Measurements from ENCODE around the gene EFHC1. TPM values are rescaled to one million over a fixed set of nuclear protein-coding genes. Genes with fewer than 3 reads are reported as not detected.
A peak's percentile ranks its signal among the peaks of the same experiment; 100 is the strongest.

EFHC1 gene
- total RNA-seq, 8 experiments from 2014 or later: 15.5 to 74.2 (median 32.0) TPM

DNA sequence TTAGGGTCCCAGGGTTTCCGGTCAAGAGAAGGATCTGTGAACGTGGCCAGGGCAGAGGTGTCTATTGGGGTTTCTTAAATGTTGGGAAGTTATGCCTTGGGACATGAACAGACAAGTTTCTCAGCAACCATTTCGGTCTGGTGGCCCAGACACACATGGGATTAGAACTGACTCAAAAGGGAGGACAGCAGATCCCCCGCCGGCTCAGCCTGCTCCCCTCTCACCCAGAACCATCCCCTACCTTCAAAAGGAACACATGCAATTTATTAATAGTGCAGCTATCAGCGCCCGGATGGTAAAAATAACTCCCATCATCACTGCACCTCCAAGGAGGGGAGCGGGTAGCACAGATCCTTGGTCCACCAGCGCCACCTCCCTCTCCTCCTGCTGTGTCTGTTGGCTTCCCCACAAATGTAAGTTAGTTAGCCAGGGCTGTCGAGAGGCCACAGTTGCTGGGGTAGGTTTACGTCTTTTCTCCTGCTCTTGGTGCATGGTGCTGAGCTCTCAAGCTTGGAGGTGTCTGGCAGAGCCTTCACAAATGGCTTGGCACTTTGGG is 79.6 kb downstream of the EFHC1 start:
- H3K27ac ChIP-seq: no peak overlapping the region
- peaks cover 0 to 2% of the 10 kb centered on the region in 2 donors for H3K4me1 ChIP-seq (replicated peaks in 1 of 2)
- no peak for ATAC-seq (replicated peaks in 6 of 8)
- in situ Hi-C loops (cut with MboI; ENCODE audit: low pct_unique_long_range_greater_than_20kb in 2 of 9, low sequenced_read_pairs in 9 of 9, unreplicated experiment in 9 of 9): no loop called here
- 20 to 100% (median 93%) methylated on average over 1 to 7 of the region's 11 CpGs; no CpG with 5 or more reads in 1 of the 10 experiments for WGBS, 10 experiments
- H3K4me3 ChIP-seq: no peak overlapping the region

- Histone ChIP-seq H3K4me3 (no peak overlapping the region), H3K4me1 (replicated peaks in 1 of 2) (peaks cover 0 to 2% of the 10 kb centered on the region in 2 donors), H3K27ac (no peak overlapping the region)
- in situ Hi-C loops (cut with MboI; ENCODE audit: low pct_unique_long_range_greater_than_20kb in 2 of 9, low sequenced_read_pairs in 9 of 9, unreplicated experiment in 9 of 9): no loop called here
- no peak for ATAC-seq (replicated peaks in 6 of 8)
- 40 to 100% (median 66%) methylated on average over 1 to 6 of the region's 9 CpGs; no CpG with 5 or more reads in 3 of the 10 experiments for WGBS, 10 experiments
These were observed 80.3 kb downstream of the EFHC1 start for GRCh38 chr6:52500238-52501129.

GRCh38 chr6:52502306-52503029 is 82.3 kb downstream of the EFHC1 start:
- no peak for ATAC-seq (replicated peaks in 6 of 8)
- 82 to 100% (median 98%) methylated on average over 1 to 15 of the region's 20 CpGs; no CpG with 5 or more reads in 2 of the 10 experiments for WGBS, 10 experiments
- Histone ChIP-seq H3K4me3 (no peak overlapping the region), H3K27ac (no peak overlapping the region), H3K4me1 (replicated peaks in 1 of 2) (peaks cover 0 to 2% of the 10 kb centered on the region in 2 donors)
- in situ Hi-C loops (cut with MboI; ENCODE audit: low pct_unique_long_range_greater_than_20kb in 2 of 9, low sequenced_read_pairs in 9 of 9, unreplicated experiment in 9 of 9): no loop called here

DNA sequence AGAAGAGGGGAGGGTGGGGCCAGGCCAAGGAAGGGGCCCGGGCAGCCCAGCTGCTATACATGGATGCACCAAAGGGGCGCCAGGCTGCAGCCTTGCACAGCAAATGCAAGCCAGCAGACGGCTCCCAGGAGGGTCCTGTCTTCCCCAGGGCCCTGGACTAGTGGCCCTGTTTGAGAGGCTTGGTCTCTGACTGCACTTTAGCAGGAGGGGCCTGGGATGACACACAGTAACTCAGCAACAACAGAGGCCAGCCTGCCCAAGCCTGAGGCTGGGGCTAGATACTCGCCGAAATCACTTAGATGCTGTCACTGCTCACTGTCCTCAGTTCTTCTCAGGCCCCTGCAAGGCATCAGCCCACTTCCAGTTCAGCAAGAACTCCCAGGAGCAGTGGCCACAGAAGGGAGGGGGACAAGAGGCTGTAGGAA is 83.2 kb downstream of the EFHC1 start:
- in situ Hi-C loops (cut with MboI; ENCODE audit: low pct_unique_long_range_greater_than_20kb in 2 of 9, low sequenced_read_pairs in 9 of 9, unreplicated experiment in 9 of 9): no loop called here
- WGBS, 10 experiments: 20 to 100% (median 33%) methylated on average over 2 to 3 of the region's 5 CpGs; no CpG with 5 or more reads in 7 of the 10 experiments
- peak; percentile 4 to 77 (median 52) for ATAC-seq (replicated peaks in 6 of 8)

DNA sequence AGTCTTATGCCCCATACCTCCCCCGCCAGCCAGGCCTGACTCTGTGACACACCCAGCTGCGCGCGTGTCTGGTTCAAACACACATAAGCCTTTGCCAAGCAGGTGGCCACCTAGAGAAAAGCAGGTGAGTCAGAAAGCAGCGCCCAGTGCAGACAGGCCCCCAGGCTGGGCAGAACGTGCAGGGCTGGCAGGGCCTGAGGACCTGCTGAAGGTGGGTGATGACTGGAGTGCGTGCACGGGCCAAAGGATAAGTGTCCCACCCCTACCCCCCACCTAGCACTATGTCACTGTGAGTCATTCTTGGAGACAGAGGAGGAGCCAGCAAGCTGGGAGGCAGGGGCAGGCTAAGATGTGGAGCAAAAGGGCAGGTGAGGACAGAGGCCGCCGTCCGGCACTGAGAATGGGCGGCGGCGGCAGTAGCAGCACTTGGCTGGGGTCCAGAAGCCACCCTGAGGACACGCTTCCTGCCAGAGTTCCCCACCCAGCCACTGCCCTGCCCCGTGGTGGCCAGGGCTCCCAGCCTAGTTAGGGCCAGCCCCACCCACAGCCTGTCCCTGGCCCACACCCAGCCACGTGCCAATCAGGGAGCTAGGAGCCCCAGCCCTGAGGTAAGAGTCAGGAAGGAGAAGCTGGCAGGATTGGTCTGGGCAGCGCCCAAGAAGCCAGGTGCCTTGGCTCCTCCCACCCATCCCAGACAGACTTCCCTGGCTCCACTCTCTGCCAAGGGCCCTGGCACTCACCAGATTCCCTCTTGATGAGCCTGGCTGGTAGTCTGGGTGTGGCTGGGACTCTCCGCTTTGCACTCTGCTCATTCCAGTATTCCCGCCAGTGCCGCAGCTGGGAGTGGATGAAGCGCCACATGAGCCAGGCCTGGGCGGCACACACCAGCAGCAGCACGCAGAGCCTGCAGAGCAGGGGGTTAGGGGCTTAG is 84.0 kb downstream of the EFHC1 start:
- in situ Hi-C loops (cut with MboI; ENCODE audit: low pct_unique_long_range_greater_than_20kb in 2 of 9, low sequenced_read_pairs in 9 of 9, unreplicated experiment in 9 of 9): no loop called here
- Histone ChIP-seq H3K27ac (no peak overlapping the region), H3K4me3 (no peak overlapping the region), H3K4me1 (replicated peaks in 1 of 2) (peaks cover 0 to 2% of the 10 kb centered on the region in 2 donors)
- 0 to 100% (median 44%) methylated on average over 1 to 5 of the region's 24 CpGs; no CpG with 5 or more reads in 6 of the 10 experiments for WGBS, 10 experiments
- peak; percentile 69 to 92 (median 75) for ATAC-seq (replicated peaks in 6 of 8)

More for the DNA sequence above, 83.2 kb downstream of the EFHC1 start:
- H3K4me1 ChIP-seq (replicated peaks in 1 of 2): peaks cover 0 to 2% of the 10 kb centered on the region in 2 donors
- H3K4me3 ChIP-seq: no peak overlapping the region
- no peak overlapping the region for H3K27ac ChIP-seq

DNA sequence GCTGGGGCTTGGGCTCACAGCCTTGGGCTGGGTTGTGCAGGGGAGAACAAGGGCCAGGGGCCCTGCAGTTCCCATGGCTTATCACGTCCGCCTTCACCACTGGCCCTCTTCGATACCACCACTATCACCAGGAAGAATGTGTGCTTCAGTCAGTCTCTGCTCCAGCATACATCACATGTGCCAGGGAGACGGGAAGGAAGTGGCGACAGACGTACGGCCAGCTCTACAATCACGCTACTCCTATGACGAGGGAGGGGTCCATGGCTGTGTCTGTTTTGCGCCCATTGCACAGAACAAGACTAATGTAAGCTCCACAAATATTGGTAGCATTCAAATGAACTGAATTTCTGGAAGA is 84.6 kb downstream of the EFHC1 start:
- in situ Hi-C loops (cut with MboI; ENCODE audit: low pct_unique_long_range_greater_than_20kb in 2 of 9, low sequenced_read_pairs in 9 of 9, unreplicated experiment in 9 of 9): no loop called here
- ATAC-seq (replicated peaks in 6 of 8): no peak
- H3K4me3 ChIP-seq: no peak overlapping the region
- 31 to 100% (median 87%) methylated on average over 1 to 10 of the region's 10 CpGs; no CpG with 5 or more reads in 4 of the 10 experiments for WGBS, 10 experiments
- no peak overlapping the region for H3K27ac ChIP-seq
- peaks cover 0 to 2% of the 10 kb centered on the region in 2 donors for H3K4me1 ChIP-seq (replicated peaks in 1 of 2)

DNA sequence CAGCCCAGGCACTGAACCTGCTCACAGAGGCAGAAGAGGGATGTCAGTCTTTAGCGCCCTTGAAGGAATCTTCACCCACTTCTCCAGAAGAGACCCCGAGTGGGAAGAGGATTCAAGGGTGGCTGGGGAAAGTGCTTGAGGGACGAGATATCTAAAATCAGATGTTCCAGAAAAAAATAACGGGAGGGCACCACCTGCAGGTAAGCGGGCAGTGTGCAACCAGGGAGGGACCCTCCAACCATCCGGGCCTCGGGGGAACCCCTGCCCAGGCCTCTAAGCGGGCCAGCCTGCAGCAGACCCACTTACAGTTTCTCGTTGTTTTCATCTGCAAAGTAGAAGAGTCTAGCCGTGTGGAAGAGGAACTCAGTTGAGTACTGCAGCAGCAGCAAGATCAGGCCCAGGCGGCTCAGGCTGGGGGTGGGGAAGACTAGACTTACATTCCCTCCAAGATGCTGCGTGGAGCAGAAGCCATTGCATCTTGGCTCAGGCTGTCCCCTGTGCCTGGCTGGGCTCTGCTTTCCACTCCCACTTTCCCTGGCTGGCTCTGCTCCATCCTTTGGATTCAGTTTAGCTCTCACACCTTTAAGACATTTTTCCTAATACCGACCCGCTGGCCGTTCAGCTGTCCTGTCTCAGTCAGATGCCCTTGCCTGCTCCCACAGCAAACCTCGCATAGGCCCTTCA is 85.7 kb downstream of the EFHC1 start:
- in situ Hi-C loops (cut with MboI; ENCODE audit: low pct_unique_long_range_greater_than_20kb in 2 of 9, low sequenced_read_pairs in 9 of 9, unreplicated experiment in 9 of 9): no loop called here
- Histone ChIP-seq H3K4me1 (replicated peaks in 1 of 2) (peaks cover 0 to 2% of the 10 kb centered on the region in 2 donors), H3K27ac (no peak overlapping the region), H3K4me3 (no peak overlapping the region)
- 72 to 100% (median 100%) methylated on average over 1 to 7 of the region's 16 CpGs; no CpG with 5 or more reads in 2 of the 10 experiments for WGBS, 10 experiments
- no peak for ATAC-seq (replicated peaks in 6 of 8)

GRCh38 chr6:52506476-52506875 is 86.3 kb downstream of the EFHC1 start:
- H3K27ac ChIP-seq: no peak overlapping the region
- H3K4me1 ChIP-seq (replicated peaks in 1 of 2): peaks cover 0 to 2% of the 10 kb centered on the region in 2 donors
- in situ Hi-C loops (cut with MboI; ENCODE audit: low pct_unique_long_range_greater_than_20kb in 2 of 9, low sequenced_read_pairs in 9 of 9, unreplicated experiment in 9 of 9): no loop called here
- 40 to 100% (median 92%) methylated on average over 1 to 7 of the region's 9 CpGs; no CpG with 5 or more reads in 3 of the 10 experiments for WGBS, 10 experiments
- no peak for ATAC-seq (replicated peaks in 6 of 8)
- H3K4me3 ChIP-seq: no peak overlapping the region

DNA sequence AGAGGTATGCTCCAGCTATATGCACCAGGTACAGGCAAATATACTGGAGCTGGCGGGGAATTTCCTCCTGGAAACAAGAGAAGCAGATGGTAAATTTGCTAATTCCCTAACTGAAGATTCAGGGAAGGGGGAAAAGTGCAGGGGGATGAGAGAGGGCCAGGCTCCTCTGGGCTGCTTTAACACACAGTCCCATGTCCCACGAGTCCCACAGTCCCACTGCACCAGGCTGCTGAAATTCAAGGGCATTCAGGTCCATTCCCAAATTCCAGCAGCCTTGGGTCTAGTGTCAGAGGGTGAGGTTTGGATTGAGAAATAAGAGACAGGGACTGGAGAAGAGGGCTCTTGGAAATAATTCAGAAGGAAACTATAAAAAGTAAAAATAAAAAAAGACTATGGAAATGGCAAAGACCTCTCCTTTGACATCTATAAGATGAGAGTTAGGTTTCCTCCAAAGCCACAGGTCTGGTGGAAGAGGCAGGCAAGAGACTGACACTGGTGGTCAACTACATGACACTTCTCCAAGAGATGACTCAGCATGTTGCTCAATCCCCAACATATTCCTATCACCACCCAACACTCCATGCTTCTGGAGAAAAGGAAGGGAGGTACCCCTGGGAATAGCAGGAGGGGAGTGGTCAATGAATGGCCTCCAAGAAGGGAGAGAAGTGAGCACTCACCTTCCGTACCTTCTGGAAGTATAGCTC is 87.6 kb downstream of the EFHC1 start:
- 0 to 100% (median 80%) methylated on average over 1 to 2 of the region's 3 CpGs; no CpG with 5 or more reads in 3 of the 10 experiments for WGBS, 10 experiments
- Histone ChIP-seq H3K4me1 (replicated peaks in 1 of 2) (peaks cover 0 to 2% of the 10 kb centered on the region in 2 donors), H3K27ac (no peak overlapping the region), H3K4me3 (no peak overlapping the region)
- in situ Hi-C loops (cut with MboI; ENCODE audit: low pct_unique_long_range_greater_than_20kb in 2 of 9, low sequenced_read_pairs in 9 of 9, unreplicated experiment in 9 of 9): no loop called here
- no peak for ATAC-seq (replicated peaks in 6 of 8)

- in situ Hi-C loops (cut with MboI; ENCODE audit: low pct_unique_long_range_greater_than_20kb in 2 of 9, low sequenced_read_pairs in 9 of 9, unreplicated experiment in 9 of 9): no loop called here
- peaks cover 0 to 2% of the 10 kb centered on the region in 2 donors for H3K4me1 ChIP-seq (replicated peaks in 1 of 2)
- no peak overlapping the region for H3K27ac ChIP-seq
- H3K4me3 ChIP-seq: no peak overlapping the region
- 63 to 100% (median 94%) methylated on average over 2 to 5 of the region's 5 CpGs; no CpG with 5 or more reads in 5 of the 10 experiments for WGBS, 10 experiments
- no peak for ATAC-seq (replicated peaks in 6 of 8)
These were observed 88.2 kb downstream of the EFHC1 start for GRCh38 chr6:52508261-52508739.

Data from motor neuron (in vitro differentiated cells).